ENCODE results near the gene OR5AP2.
"Not testable (repeated sequence)": the region's sequence is repeated elsewhere in the genome, so short reads cannot be mapped to it uniquely, and the experiment has no call there.

The OR5AP2 gene
- 0 reads per million in 9 experiments for total RNA-seq

DNA sequence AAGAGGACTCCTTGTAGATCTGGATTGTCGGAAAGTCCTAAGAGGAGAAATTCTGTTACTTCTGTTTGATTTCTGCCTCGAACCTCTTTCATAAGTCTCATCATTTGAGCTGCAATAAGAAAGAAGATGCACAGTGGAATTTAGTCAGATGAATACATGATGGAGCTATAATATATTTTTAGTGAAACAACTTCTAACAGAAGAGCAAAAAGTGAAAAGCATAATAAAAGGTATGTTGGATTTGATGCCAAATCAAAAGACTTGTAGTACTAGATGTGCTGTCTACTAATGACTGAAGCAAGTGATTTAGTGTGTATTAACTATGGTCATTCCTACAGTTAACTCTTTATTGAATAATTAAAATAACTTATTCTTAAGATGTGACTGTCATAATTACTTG lies at the start of gene OR5AP2:
Gene OR5AP2 (minus strand): TSS at position 101 of the 400 bp plus-strand sequence. CDS start 0 bp downstream, at position 101.
- H3K4me3 Mint-ChIP-seq = no peak within 1 kb of the TSS
- ATAC-seq (replicated peaks) (no peak), DNase-seq (no peak)
- H3K4me1 Mint-ChIP-seq (ENCODE audit: low read depth in 2 of 2) = no peaks in the 10 kb centered on the region
- peaks cover 0 to 7% of the 10 kb centered on the region in 2 donors for H3K9me3 Mint-ChIP-seq
- H3K27me3 Mint-ChIP-seq = no peaks in the 10 kb centered on the region
- H3K27ac Mint-ChIP-seq = no peak within 1 kb of the TSS
- H3K36me3 Mint-ChIP-seq (ENCODE audit: insufficient read depth) = no peaks in the 10 kb centered on the region

DNA sequence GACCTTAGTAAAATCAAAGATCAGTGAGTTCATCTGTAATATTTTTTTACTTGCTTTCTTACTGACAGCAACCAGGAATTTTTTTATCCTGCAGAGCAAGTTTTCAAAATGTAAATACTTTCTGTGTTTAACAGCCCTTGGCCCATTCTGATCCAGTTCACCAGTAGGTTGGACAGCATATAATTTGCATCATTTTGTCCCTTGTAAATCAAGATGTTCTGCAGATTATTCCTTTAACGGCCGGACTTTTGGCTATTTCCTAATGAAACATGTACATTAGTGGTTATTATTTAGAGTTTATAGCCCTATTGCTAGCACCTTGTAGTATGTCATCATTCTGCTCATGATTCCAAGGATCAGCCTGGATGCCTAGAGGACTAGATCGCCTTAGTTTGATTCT lies 48.9 kb upstream of the OR5AP2 start:
- DNase-seq; H3K36me3 Mint-ChIP-seq (ENCODE audit: insufficient read depth); ATAC-seq (replicated peaks); H3K4me3 Mint-ChIP-seq; H3K27me3 Mint-ChIP-seq; H3K4me1 Mint-ChIP-seq (ENCODE audit: low read depth in 2 of 2); H3K27ac Mint-ChIP-seq: not testable (repeated sequence)
- peaks cover 6 to 13% of the 10 kb centered on the region in 2 donors for H3K9me3 Mint-ChIP-seq

DNA sequence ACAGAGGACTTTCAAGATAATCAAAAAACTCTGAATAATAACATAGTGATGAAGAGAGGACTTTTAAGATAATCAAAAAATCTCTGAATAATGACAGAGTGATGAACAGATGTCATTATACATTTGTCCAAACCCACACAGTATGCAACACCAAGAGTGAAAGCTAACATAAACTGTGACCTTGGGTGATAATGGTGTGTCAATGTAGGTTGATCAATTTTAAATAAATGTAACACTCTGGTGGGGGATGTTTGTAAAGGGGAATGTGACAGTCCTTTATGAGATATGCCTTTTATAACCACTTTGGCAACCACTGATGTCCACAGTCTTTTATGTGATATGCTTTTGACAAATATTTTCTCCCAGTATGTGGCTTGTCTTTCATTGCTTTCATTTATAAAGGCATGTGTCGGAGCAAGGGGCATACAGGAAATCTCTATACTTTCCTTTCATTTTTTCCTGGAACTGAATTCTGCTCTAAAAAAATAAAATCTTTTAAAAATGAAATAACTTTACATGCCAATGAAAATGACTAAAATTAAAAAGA lies 46.4 kb upstream of the OR5AP2 start:
- no peaks in the 10 kb centered on the region for H3K36me3 Mint-ChIP-seq (ENCODE audit: insufficient read depth)

DNA sequence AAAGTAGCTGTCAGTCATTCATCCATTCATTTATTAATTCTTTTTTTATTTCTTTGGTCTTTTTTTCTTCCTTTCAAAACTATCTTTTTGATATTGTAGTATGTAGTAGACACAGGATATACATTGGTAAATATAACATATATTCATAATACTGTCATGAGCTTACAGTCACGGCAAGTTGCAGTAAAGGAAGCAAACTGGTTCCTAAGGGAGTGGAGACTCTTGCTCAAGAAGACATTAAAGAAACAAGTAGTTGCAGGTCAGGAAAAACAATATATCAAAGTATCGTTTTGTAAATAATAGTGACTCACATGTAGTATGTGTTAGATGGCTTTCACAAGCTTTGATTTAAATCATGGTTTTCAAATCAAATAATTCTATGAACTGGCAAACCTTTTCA lies 28.7 kb upstream of the OR5AP2 start:
- DNase-seq = no peak
- Mint-ChIP-seq H3K36me3 (ENCODE audit: insufficient read depth) (no peaks in the 10 kb centered on the region), H3K4me3 (no peak overlapping the region), H3K27me3 (no peaks in the 10 kb centered on the region), H3K27ac (no peak overlapping the region), H3K9me3 (peaks cover 12 to 18% of the 10 kb centered on the region in 2 donors), H3K4me1 (ENCODE audit: low read depth in 2 of 2) (no peaks in the 10 kb centered on the region)
- no peak for ATAC-seq (replicated peaks)

More for the DNA sequence above, 46.4 kb upstream of the OR5AP2 start:
- H3K4me1 Mint-ChIP-seq (ENCODE audit: low read depth in 2 of 2) = no peaks in the 10 kb centered on the region
- H3K27me3 Mint-ChIP-seq = no peaks in the 10 kb centered on the region
- H3K9me3 Mint-ChIP-seq = peaks cover 3 to 14% of the 10 kb centered on the region in 2 donors
- H3K4me3 Mint-ChIP-seq = no peak overlapping the region
- H3K27ac Mint-ChIP-seq = no peak overlapping the region
- DNase-seq (no peak), ATAC-seq (replicated peaks) (no peak)

DNA sequence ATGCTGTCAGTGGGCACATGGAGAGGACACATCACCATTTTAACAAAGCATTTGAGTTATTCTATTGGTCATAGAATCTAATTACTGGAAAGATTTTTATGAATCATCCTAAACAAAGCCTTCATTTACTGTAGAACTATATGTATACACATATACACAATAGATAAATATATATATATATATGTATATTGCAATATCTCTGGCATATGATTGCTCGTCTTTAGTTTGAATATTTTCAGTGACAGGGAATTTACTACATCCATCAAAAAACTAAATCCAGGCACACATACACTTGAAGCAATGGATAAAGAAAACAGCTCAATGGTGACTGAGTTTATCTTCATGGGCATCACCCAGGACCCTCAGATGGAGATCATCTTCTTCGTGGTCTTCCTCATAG lies 21.1 kb upstream of the OR5AP2 start, which contains the start of gene OR5AR1:
Gene OR5AR1 (plus strand): TSS at position 301 of the 400 bp plus-strand sequence. CDS start 0 bp downstream, at position 301.
- no peak for ATAC-seq (replicated peaks)
- H3K27me3 Mint-ChIP-seq = no peaks in the 10 kb centered on the region
- H3K27ac Mint-ChIP-seq = no peak within 1 kb of the TSS
- H3K9me3 Mint-ChIP-seq = peaks cover 10 to 14% of the 10 kb centered on the region in 2 donors
- no peaks in the 10 kb centered on the region for H3K36me3 Mint-ChIP-seq (ENCODE audit: insufficient read depth)
- H3K4me3 Mint-ChIP-seq = no peak within 1 kb of the TSS
- H3K4me1 Mint-ChIP-seq (ENCODE audit: low read depth in 2 of 2) = no peaks in the 10 kb centered on the region
- no peak for DNase-seq

DNA sequence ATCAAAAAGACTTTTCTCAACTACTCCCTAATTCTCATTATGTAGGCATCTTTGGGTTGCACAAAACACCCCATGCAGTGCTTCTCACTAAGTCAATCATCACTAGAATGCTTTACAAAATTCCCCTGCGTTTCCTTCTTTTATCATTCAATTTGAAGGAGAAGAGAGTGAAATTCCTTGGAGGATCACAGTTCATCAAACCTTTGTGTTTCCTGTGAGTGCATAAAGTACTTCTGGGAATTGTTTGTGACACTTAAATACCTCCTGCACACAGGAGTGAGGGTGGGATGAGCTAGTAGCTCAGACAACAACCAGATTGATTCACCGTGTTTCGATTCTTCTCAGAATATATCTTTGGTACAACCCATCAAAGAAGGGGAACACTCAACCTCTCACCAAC lies 17.5 kb upstream of the OR5AP2 start:
- H3K4me3 Mint-ChIP-seq = no peak overlapping the region
- H3K36me3 Mint-ChIP-seq (ENCODE audit: insufficient read depth) = no peaks in the 10 kb centered on the region
- no peak overlapping the region for H3K27ac Mint-ChIP-seq
- no peak for ATAC-seq (replicated peaks)
- peaks cover 10 to 12% of the 10 kb centered on the region in 2 donors for H3K9me3 Mint-ChIP-seq
- no peaks in the 10 kb centered on the region for H3K4me1 Mint-ChIP-seq (ENCODE audit: low read depth in 2 of 2)
- H3K27me3 Mint-ChIP-seq = no peaks in the 10 kb centered on the region
- no peak for DNase-seq

DNA sequence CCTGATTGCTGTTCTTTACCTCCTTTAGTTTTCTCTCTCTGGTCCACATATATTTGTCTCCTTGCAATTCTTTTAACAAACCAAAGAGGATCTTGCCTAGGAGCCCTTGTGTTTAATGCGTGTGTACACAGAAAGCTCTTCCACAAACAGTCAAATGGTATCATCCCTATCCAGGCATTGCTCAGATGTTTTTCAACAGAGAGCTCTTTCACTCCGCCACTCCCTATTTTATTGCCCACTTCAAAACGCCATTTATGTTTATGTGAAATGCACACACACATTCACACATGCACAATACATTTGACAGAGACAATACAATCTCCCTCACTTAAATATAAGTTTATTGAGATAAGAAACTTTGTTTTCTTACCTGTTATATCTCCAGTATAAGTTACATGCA lies 4.7 kb downstream of the OR5AP2 start:
- Mint-ChIP-seq H3K4me1 (ENCODE audit: low read depth in 2 of 2) (no peaks in the 10 kb centered on the region), H3K4me3 (no peak overlapping the region), H3K27me3 (no peaks in the 10 kb centered on the region)

DNA sequence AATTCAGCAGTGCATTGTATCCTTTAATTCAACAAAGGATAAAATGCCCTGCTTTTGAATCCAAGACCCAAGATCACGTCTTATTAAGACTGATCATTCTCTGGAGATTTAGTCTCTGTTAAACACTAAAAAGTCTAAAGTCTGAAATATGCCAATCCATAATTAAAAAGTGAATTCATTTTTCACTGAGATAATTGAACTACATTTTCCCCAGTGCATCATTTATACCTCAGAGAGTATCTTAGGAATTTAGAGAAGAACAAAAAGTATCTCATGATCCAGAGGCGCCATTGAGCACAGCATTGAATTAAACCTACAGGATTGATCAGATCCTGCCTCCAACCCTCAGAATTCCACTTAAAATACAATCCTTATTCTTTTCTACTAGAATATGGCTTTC lies 5.4 kb downstream of the OR5AP2 start:
- DNase-seq (no peak), ATAC-seq (replicated peaks) (no peak)
- Mint-ChIP-seq H3K9me3 (peaks cover 6 to 19% of the 10 kb centered on the region in 2 donors), H3K27me3 (no peaks in the 10 kb centered on the region), H3K4me3 (no peak overlapping the region), H3K4me1 (ENCODE audit: low read depth in 2 of 2) (no peaks in the 10 kb centered on the region), H3K36me3 (ENCODE audit: insufficient read depth) (no peaks in the 10 kb centered on the region), H3K27ac (no peak overlapping the region)

More for the DNA sequence above, 4.7 kb downstream of the OR5AP2 start:
- no peaks in the 10 kb centered on the region for H3K36me3 Mint-ChIP-seq (ENCODE audit: insufficient read depth)
- ATAC-seq (replicated peaks) (no peak), DNase-seq (no peak)
- H3K27ac Mint-ChIP-seq = no peak overlapping the region
- H3K9me3 Mint-ChIP-seq = peaks cover 6 to 23% of the 10 kb centered on the region in 2 donors

DNA sequence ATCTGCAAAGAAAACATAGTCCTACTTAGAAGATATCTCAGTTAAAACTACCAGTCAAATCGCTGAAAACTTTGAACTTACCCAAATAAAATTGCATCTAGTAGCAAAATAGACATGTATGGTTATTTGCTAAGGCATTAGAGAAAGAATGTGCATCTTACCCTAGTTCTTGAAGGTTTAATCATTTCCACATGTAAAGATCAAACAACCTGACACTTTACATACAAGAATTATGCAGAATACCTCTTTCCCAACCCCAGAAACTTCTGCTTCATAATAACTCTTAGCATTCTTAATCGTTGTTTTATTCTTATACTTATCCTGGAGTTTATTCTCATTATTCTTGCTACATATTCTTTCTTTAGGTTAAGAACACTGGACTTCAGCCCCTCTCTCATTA lies 9.9 kb downstream of the OR5AP2 start:
- no peak for DNase-seq
- ATAC-seq (replicated peaks) = no peak
- Mint-ChIP-seq H3K4me1 (ENCODE audit: low read depth in 2 of 2) (no peaks in the 10 kb centered on the region), H3K36me3 (ENCODE audit: insufficient read depth) (no peaks in the 10 kb centered on the region), H3K27me3 (no peaks in the 10 kb centered on the region), H3K9me3 (peaks cover 7 to 16% of the 10 kb centered on the region in 2 donors), H3K4me3 (no peak overlapping the region), H3K27ac (no peak overlapping the region)

DNA sequence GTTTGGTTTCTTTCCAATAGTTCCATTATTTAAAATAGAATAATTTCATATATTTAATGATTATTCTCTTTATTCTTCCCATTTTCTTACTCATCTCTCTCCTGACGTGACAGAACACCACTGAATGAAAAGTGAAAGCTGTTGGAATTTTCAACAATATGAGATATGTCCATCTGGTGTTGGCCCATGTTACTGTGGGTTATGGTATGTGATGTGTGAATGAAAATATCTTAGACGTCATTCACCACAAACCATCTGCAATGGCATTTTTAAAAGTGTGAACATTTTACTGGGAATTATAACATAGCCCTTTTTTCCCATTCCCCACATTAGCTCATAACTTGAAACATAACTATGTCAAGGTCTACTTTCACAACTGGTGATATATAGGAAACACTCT lies 16.3 kb downstream of the OR5AP2 start:
- DNase-seq (no peak), ATAC-seq (replicated peaks) (no peak)
- no peak overlapping the region for H3K4me3 Mint-ChIP-seq
- no peaks in the 10 kb centered on the region for H3K27me3 Mint-ChIP-seq
- H3K4me1 Mint-ChIP-seq (ENCODE audit: low read depth in 2 of 2) = no peaks in the 10 kb centered on the region
- no peaks in the 10 kb centered on the region for H3K36me3 Mint-ChIP-seq (ENCODE audit: insufficient read depth)
- no peak overlapping the region for H3K27ac Mint-ChIP-seq
- H3K9me3 Mint-ChIP-seq = peaks cover 0 to 7% of the 10 kb centered on the region in 2 donors

DNA sequence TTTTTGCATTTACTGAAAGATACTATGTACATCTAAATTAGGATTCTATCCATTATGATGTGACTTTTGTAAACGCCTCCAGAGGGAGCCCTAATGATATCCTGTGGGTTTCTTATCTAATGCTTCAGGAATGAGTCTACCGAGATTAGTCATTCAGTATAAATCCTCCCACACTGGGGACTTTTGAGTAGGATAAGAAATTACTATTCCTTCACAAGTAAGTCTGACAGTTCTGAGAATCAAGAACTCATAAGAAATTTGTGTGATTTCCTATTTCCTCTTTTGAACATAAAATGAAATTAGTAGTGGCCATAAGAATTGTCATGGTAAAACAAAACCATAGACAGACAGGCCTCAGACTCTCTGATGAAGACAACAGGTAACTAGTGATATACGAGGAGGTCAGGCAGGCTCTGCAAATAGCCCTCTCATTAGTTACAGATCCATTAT lies 17.6 kb downstream of the OR5AP2 start:
- Mint-ChIP-seq H3K36me3 (ENCODE audit: insufficient read depth) (no peaks in the 10 kb centered on the region), H3K4me3 (no peak overlapping the region), H3K27me3 (no peaks in the 10 kb centered on the region), H3K9me3 (peaks cover 10 to 13% of the 10 kb centered on the region in 2 donors), H3K27ac (no peak overlapping the region), H3K4me1 (ENCODE audit: low read depth in 2 of 2) (no peaks in the 10 kb centered on the region)
- DNase-seq = no peak
- ATAC-seq (replicated peaks) = no peak

DNA sequence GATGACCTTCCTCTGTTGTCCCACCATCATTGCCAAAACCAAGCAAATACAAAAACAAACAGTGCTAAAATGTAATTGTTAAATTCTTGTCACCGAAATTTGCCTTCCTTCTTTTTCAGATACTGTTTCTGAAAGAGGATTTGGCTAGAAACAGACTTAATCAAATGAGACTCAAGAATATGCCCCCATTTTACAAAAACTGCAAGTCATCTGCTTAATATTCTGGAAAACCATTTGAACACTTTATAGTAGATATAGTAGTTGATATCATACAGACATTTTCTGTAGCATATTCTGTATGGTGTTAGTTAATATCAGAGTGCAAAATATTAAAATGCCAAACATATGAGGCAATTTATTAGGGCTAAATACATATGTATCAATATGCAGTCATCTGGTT lies 31.1 kb downstream of the OR5AP2 start:
- no peaks in the 10 kb centered on the region for H3K27me3 Mint-ChIP-seq
- ATAC-seq (replicated peaks) (no peak), DNase-seq (no peak)
- H3K9me3 Mint-ChIP-seq = peaks cover 0 to 8% of the 10 kb centered on the region in 2 donors
- no peak overlapping the region for H3K27ac Mint-ChIP-seq
- no peaks in the 10 kb centered on the region for H3K4me1 Mint-ChIP-seq (ENCODE audit: low read depth in 2 of 2)
- no peaks in the 10 kb centered on the region for H3K36me3 Mint-ChIP-seq (ENCODE audit: insufficient read depth)
- H3K4me3 Mint-ChIP-seq = no peak overlapping the region

DNA sequence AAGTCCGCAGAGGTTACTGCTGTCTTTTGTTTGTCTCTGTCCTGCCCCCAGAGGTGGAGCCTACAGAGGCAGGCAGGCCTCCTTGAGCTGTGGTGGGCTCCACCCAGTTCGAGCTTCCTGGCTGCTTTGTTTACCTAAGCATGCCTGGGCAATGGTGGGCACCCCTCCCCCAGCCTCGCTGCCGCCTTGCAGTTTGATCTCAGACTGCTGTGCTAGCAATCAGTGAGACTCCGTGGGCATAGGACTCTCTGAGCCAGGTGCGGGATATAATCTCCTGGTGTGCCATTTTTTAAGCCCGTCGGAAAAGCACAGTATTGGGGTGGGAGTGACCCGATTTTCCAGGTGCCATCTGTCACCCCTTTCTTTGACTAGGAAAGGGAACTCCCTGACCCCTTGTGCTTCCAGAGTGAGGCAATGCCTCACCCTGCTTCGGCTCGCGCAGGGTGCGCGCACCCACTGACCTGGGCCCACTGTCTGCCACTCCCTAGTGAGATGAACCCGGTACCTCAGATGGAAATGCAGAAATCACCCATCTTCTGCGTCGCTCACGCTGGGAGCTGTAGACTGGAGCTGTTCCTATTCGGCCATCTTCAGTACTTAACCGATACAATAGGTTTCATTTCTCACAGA lies 50.0 kb downstream of the OR5AP2 start:
- not testable (repeated sequence) for DNase-seq; H3K27ac Mint-ChIP-seq; ATAC-seq (replicated peaks); H3K36me3 Mint-ChIP-seq (ENCODE audit: insufficient read depth); H3K27me3 Mint-ChIP-seq; H3K4me1 Mint-ChIP-seq (ENCODE audit: low read depth in 2 of 2); H3K4me3 Mint-ChIP-seq
- H3K9me3 Mint-ChIP-seq = peaks cover 1 to 12% of the 10 kb centered on the region in 2 donors
